KG1 (cell line): ENCODE results near the gene UPF3B.
"Not testable (repeated sequence)": the region's sequence is repeated elsewhere in the genome, so short reads cannot be mapped to it uniquely, and the experiment has no call there.

Source experiments
- DNase-seq: peaks from one replicate; lab custom pipeline; 2025; lab: John Stamatoyannopoulos, UW

The UPF3B gene

GRCh38 chrX:119852382-119853353 lies at the start of gene UPF3B:
UPF3B (minus strand) TSS chrX:119852963; CDS start chrX:119852928, 35 bp downstream.
- DNase-seq: peak; percentile 79

GRCh38 chrX:119900976-119901375 lies 48.2 kb upstream of the UPF3B start:
- DNase-seq: no peak

- DNase-seq: no peak
Measured at GRCh38 chrX:119899125-119899524, 46.4 kb upstream of the UPF3B start.

- no peak for DNase-seq
Measured at GRCh38 chrX:119895843-119896326, 43.1 kb upstream of the UPF3B start, which contains the start of gene AKAP14. AKAP14 (plus strand) TSS chrX:119895893; CDS start chrX:119903224, 7,331 bp downstream.

GRCh38 chrX:119891961-119892692 lies 39.4 kb upstream of the UPF3B start:
- not testable (repeated sequence) for DNase-seq

- not testable (repeated sequence) for DNase-seq
Measured at GRCh38 chrX:119890626-119891025, 37.9 kb upstream of the UPF3B start.

GRCh38 chrX:119887721-119888425 lies 35.1 kb upstream of the UPF3B start:
- no peak for DNase-seq

GRCh38 chrX:119885554-119886428 lies 33.0 kb upstream of the UPF3B start:
- DNase-seq: no peak

GRCh38 chrX:119880552-119881437 lies 28.0 kb upstream of the UPF3B start:
- no peak for DNase-seq

- no peak for DNase-seq
Measured at GRCh38 chrX:119880076-119880475, 27.3 kb upstream of the UPF3B start.

- no peak for DNase-seq
Measured at GRCh38 chrX:119878740-119879139, 26.0 kb upstream of the UPF3B start.

GRCh38 chrX:119871599-119872395 lies 19.0 kb upstream of the UPF3B start, which contains the start of the genes NDUFA1 and RNF113A:
NDUFA1 (plus strand) TSS chrX:119871832; CDS start chrX:119871912, 80 bp downstream.
RNF113A (minus strand) TSS chrX:119871733; CDS start chrX:119871613, 120 bp downstream.
- peak; percentile 23 for DNase-seq

GRCh38 chrX:119871245-119871598 lies 18.5 kb upstream of the UPF3B start:
- no peak for DNase-seq

GRCh38 chrX:119870626-119871131 lies 17.9 kb upstream of the UPF3B start:
- no peak for DNase-seq

GRCh38 chrX:119853444-119853843 lies 681 bp upstream of the UPF3B start:
- DNase-seq: no peak

GRCh38 chrX:119833905-119834304 lies 18.9 kb downstream of the UPF3B start:
- no peak for DNase-seq

- no peak for DNase-seq
Measured at GRCh38 chrX:119828446-119828845, 24.3 kb downstream of the UPF3B start.

GRCh38 chrX:119826399-119826959 lies 26.3 kb downstream of the UPF3B start:
- DNase-seq: no peak
